Measurements from ENCODE around the gene RUNX2.

The RUNX2 gene

GRCh38 chr6:45350186-45350710 is 22.1 kb downstream of the RUNX2 start:
- no peak for DNase-seq (ENCODE audit: extremely low read depth in 1 of 2, low read depth in 1 of 2)

- DNase-seq (ENCODE audit: extremely low read depth in 1 of 2, low read depth in 1 of 2), result no peak
These were observed 22.9 kb downstream of the RUNX2 start for GRCh38 chr6:45351076-45351475.

- DNase-seq (ENCODE audit: extremely low read depth in 1 of 2, low read depth in 1 of 2), result no peak
These were observed 23.5 kb downstream of the RUNX2 start for GRCh38 chr6:45351667-45352066.

- DNase-seq (ENCODE audit: extremely low read depth in 1 of 2, low read depth in 1 of 2), result no peak
These were observed 25.5 kb downstream of the RUNX2 start for GRCh38 chr6:45353654-45354053.

- DNase-seq (ENCODE audit: extremely low read depth in 1 of 2, low read depth in 1 of 2), result no peak
These were observed 36.3 kb downstream of the RUNX2 start for GRCh38 chr6:45364466-45364865.

- no peak for DNase-seq (ENCODE audit: extremely low read depth in 1 of 2, low read depth in 1 of 2)
These were observed 36.9 kb downstream of the RUNX2 start for GRCh38 chr6:45365036-45365435.

GRCh38 chr6:45366534-45366933 is 38.4 kb downstream of the RUNX2 start:
- no peak for DNase-seq (ENCODE audit: extremely low read depth in 1 of 2, low read depth in 1 of 2)

GRCh38 chr6:45367999-45368398 is 39.9 kb downstream of the RUNX2 start:
- DNase-seq (ENCODE audit: extremely low read depth in 1 of 2, low read depth in 1 of 2), result no peak

GRCh38 chr6:45369870-45370269 is 41.7 kb downstream of the RUNX2 start:
- DNase-seq (ENCODE audit: extremely low read depth in 1 of 2, low read depth in 1 of 2), result no peak

- no peak for DNase-seq (ENCODE audit: extremely low read depth in 1 of 2, low read depth in 1 of 2)
These were observed 43.9 kb downstream of the RUNX2 start for GRCh38 chr6:45371924-45372573.

GRCh38 chr6:45375449-45375848 is 47.3 kb downstream of the RUNX2 start:
- DNase-seq (ENCODE audit: extremely low read depth in 1 of 2, low read depth in 1 of 2), result no peak

GRCh38 chr6:45376310-45377042 is 48.3 kb downstream of the RUNX2 start:
- no peak for DNase-seq (ENCODE audit: extremely low read depth in 1 of 2, low read depth in 1 of 2)

GRCh38 chr6:45377043-45377553 is 49.0 kb downstream of the RUNX2 start:
- DNase-seq (ENCODE audit: extremely low read depth in 1 of 2, low read depth in 1 of 2), result no peak

- peak; percentile 93 for DNase-seq (ENCODE audit: extremely low read depth in 1 of 2, low read depth in 1 of 2)
These were observed 49.6 kb downstream of the RUNX2 start, which contains the start of gene SUPT3H for GRCh38 chr6:45377554-45378333. Gene SUPT3H, minus strand, starts transcription at chr6:45377934.

GRCh38 chr6:45378334-45378926 is 50.3 kb downstream of the RUNX2 start:
- DNase-seq (ENCODE audit: extremely low read depth in 1 of 2, low read depth in 1 of 2), result no peak

GRCh38 chr6:45382391-45382790 is 54.3 kb downstream of the RUNX2 start:
- DNase-seq (ENCODE audit: extremely low read depth in 1 of 2, low read depth in 1 of 2), result no peak

GRCh38 chr6:45386501-45386900 is 58.4 kb downstream of the RUNX2 start:
- DNase-seq (ENCODE audit: extremely low read depth in 1 of 2, low read depth in 1 of 2), result no peak

- no peak for DNase-seq (ENCODE audit: extremely low read depth in 1 of 2, low read depth in 1 of 2)
These were observed 59.1 kb downstream of the RUNX2 start for GRCh38 chr6:45387236-45387635.

GRCh38 chr6:45388328-45388727 is 60.2 kb downstream of the RUNX2 start:
- DNase-seq (ENCODE audit: extremely low read depth in 1 of 2, low read depth in 1 of 2), result no peak

GRCh38 chr6:45394586-45395095 is 66.5 kb downstream of the RUNX2 start:
- no peak for DNase-seq (ENCODE audit: extremely low read depth in 1 of 2, low read depth in 1 of 2)
